HepG2 (cell line): ENCODE results near the gene SPATS2. TPM values are rescaled to one million over a fixed set of nuclear protein-coding genes. Genes with fewer than 3 reads are reported as not detected.

Experiments
- CAMTA2 ChIP-seq: sonication (generic); formaldehyde crosslinking; IDR thresholded peaks from 2 replicates; pipeline ENCODE4 v1.4.0; 2020; ENCODE audit warnings: mild to moderate bottlenecking, missing genetic modification reagents, borderline replicate concordance
- DNMT3B ChIP-seq: conservative IDR thresholded peaks from 2 replicates; pipeline ENCODE4 v1.6.1; 2016; ENCODE audit warnings: missing biosample characterization, control low read depth
- ELK4 ChIP-seq: sonication (generic); formaldehyde crosslinking; IDR thresholded peaks from 2 replicates; pipeline ENCODE4 v1.9.0; 2021; ENCODE audit warnings: missing genetic modification reagents, borderline replicate concordance
- MTA1 ChIP-seq: sonication (generic); formaldehyde crosslinking; IDR thresholded peaks from 2 replicates; pipeline ENCODE4 v1.4.0; 2020; ENCODE audit warnings: missing genetic modification reagents, mild to moderate bottlenecking, borderline replicate concordance
- MTF2 ChIP-seq: sonication (generic); formaldehyde crosslinking; IDR thresholded peaks from 2 replicates; pipeline ENCODE4 v1.5.0; 2020; ENCODE audit warnings: missing genetic modification reagents, borderline replicate concordance
- RFXANK ChIP-seq: IDR thresholded peaks from 2 replicates; pipeline ENCODE4 v1.6.1; 2016
- SALL2 ChIP-seq: sonication (generic); formaldehyde crosslinking; IDR thresholded peaks from 2 replicates; pipeline ENCODE4 v1.8.1; 2023; ENCODE audit warnings: mild to moderate bottlenecking, missing genetic modification reagents, inconsistent platforms
- SIX4 ChIP-seq: sonication (generic); formaldehyde crosslinking; IDR thresholded peaks from 2 replicates; pipeline ENCODE4 v1.4.0; 2020; ENCODE audit warnings: missing genetic modification reagents
- ZNF121 ChIP-seq: sonication (generic); formaldehyde crosslinking; IDR thresholded peaks from 2 replicates; pipeline ENCODE4 v1.5.0; 2020; ENCODE audit warnings: mild to moderate bottlenecking, missing genetic modification reagents
- ZNF337 ChIP-seq: sonication (generic); formaldehyde crosslinking; IDR thresholded peaks from 2 replicates; pipeline ENCODE4 v1.5.1; 2020; ENCODE audit warnings: missing genetic modification reagents, low read depth, mild to moderate bottlenecking, borderline replicate concordance
- ZNF614 ChIP-seq: IDR thresholded peaks from 2 replicates; pipeline ENCODE4 v1.6.1; 2018; ENCODE audit warnings: missing biosample characterization, missing genetic modification reagents, inconsistent platforms, borderline replicate concordance
- ZNF83 ChIP-seq: sonication (generic); formaldehyde crosslinking; IDR thresholded peaks from 2 replicates; pipeline ENCODE4 v1.4.0; 2020; ENCODE audit warnings: missing genetic modification reagents, mild to moderate bottlenecking, borderline replicate concordance
- ZNF891 ChIP-seq: sonication (generic); formaldehyde crosslinking; IDR thresholded peaks from 2 replicates; pipeline ENCODE4 v1.5.0; 2020; ENCODE audit warnings: mild to moderate bottlenecking, missing genetic modification reagents
- polyA plus RNA-seq, 8 experiments: library from polyadenylated mRNA; depleted of rRNA in 3 of 8; stranded (reverse) in 7 of 8; unstranded in 1 of 8; fragments of >200 nt; fragmentation: Illumina TruSeq in 4 of 8; extraction: Trizol in 4 of 8; gene quantifications; 2 replicates each; pipeline versions ENCODE4 v1.2.1 to v1.2.3, GENCODE V29; 2011 to 2016; ENCODE audit warnings: low read depth in 4 of 8, missing spikeins in 1 of 8, mixed read lengths in 1 of 8; ENCODE audit not compliant: insufficient read depth in 1 of 8
- total RNA-seq, 5 experiments: library from RNA; depleted of rRNA; stranded (reverse); fragments of >200 nt; fragmentation: Illumina TruSeq; extraction: Trizol; gene quantifications; 2 replicates each; pipeline ENCODE4 v1.2.3, GENCODE V29; 2016; ENCODE audit warnings: low read depth in 1 of 5
- TF ChIP-seq, protein P1 (sequence below): sonication (generic); formaldehyde crosslinking; IDR thresholded peaks from 2 replicates; pipeline ENCODE4 v1.4.0; 2020; ENCODE audit warnings: missing genetic modification reagents
- TF ChIP-seq, protein P2 (sequence below): sonication (generic); formaldehyde crosslinking; IDR thresholded peaks from 2 replicates; pipeline ENCODE4 v1.4.0; 2020; ENCODE audit warnings: missing genetic modification reagents, mild to moderate bottlenecking, borderline replicate concordance
- TF ChIP-seq, protein P3 (sequence below): IDR thresholded peaks from 2 replicates; pipeline ENCODE4 v1.6.1; 2016
- TF ChIP-seq, protein P4 (sequence below): sonication (generic); formaldehyde crosslinking; IDR thresholded peaks from 2 replicates; pipeline ENCODE4 v1.4.0; 2020; ENCODE audit warnings: missing genetic modification reagents, borderline replicate concordance

Gene SPATS2
- total and polyA plus RNA-seq, 2 of the 13 experiments (the other 11 are each of a cell fraction or from before 2014, with no cell fraction given) = 19.3 to 28.1 TPM

DNA sequence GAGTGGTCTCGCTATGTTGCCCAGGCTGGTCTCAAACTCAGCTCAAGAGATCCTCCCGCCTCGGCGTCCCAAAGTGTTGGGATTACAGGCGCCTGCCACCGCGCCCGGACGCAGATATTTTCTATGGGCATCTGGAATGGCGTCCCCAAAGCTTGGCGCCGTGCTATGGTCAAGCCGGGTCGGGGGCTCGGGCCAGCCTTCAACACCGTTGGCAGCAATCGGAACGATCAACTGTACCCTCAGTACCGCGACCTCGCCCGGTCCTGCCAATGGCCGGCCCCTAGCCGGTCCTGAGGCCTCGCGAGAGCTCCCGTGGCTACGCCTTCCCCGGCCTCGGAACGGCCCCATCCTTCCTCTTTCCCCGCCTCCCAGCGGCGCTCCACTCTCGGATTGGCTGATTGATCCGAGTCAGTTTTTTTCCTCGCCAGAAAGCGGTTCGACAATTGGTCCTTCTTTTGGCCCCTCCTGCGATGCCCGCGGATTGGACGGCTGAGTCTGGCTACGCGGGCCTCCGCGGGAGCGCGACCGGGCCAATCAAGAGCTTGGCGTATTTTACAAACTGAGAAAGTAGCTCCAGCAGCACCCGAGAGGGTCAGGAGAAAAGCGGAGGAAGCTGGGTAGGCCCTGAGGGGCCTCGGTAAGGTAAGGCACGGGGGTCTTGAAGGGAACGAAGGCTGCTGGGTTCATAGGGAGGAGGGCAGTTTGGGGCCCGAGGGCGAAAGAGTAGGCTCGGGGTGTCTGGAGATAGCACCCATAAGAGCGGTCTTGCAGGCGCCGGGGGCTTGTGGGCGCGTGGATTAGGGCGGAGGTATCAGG is 44.3 kb upstream of the SPATS2 start, which contains the start of gene TROAP (continued):
- TF ChIP-seq, protein P1, sequence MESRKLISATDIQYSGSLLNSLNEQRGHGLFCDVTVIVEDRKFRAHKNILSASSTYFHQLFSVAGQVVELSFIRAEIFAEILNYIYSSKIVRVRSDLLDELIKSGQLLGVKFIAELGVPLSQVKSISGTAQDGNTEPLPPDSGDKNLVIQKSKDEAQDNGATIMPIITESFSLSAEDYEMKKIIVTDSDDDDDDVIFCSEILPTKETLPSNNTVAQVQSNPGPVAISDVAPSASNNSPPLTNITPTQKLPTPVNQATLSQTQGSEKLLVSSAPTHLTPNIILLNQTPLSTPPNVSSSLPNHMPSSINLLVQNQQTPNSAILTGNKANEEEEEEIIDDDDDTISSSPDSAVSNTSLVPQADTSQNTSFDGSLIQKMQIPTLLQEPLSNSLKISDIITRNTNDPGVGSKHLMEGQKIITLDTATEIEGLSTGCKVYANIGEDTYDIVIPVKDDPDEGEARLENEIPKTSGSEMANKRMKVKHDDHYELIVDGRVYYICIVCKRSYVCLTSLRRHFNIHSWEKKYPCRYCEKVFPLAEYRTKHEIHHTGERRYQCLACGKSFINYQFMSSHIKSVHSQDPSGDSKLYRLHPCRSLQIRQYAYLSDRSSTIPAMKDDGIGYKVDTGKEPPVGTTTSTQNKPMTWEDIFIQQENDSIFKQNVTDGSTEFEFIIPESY (CRISPR knock-in tag) = no peak
- TF ChIP-seq, protein P2, sequence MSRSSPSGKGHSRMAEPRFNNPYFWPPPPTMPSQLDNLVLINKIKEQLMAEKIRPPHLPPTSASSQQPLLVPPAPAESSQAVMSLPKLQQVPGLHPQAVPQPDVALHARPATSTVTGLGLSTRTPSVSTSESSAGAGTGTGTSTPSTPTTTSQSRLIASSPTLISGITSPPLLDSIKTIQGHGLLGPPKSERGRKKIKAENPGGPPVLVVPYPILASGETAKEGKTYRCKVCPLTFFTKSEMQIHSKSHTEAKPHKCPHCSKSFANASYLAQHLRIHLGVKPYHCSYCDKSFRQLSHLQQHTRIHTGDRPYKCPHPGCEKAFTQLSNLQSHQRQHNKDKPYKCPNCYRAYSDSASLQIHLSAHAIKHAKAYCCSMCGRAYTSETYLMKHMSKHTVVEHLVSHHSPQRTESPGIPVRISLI (CRISPR knock-in tag) = peak; percentile 95
- TF ChIP-seq RFXANK (CRISPR knock-in tag) = no peak
- TF ChIP-seq, protein P3, sequence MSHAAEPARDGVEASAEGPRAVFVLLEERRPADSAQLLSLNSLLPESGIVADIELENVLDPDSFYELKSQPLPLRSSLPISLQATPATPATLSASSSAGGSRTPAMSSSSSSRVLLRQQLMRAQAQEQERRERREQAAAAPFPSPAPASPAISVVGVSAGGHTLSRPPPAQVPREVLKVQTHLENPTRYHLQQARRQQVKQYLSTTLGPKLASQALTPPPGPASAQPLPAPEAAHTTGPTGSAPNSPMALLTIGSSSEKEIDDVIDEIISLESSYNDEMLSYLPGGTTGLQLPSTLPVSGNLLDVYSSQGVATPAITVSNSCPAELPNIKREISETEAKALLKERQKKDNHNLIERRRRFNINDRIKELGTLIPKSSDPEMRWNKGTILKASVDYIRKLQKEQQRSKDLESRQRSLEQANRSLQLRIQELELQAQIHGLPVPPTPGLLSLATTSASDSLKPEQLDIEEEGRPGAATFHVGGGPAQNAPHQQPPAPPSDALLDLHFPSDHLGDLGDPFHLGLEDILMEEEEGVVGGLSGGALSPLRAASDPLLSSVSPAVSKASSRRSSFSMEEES = 0 out of 2 replicates have a peak, but pooled peaks have one; percentile 12
- no peak for TF ChIP-seq ZNF614
- TF ChIP-seq DNMT3B = no peak
- no peak for TF ChIP-seq ELK4 (CRISPR knock-in tag)
- TF ChIP-seq SALL2 (CRISPR knock-in tag) = 0 out of 2 replicates have a peak, but pooled peaks have one; percentile 29
- no peak for TF ChIP-seq ZNF891
- no peak for TF ChIP-seq SIX4 (CRISPR knock-in tag)
- TF ChIP-seq ZNF83 = peak; percentile 55; the same call in 1 of the 2 replicates
- no peak for TF ChIP-seq MTA1
- TF ChIP-seq, protein P4, sequence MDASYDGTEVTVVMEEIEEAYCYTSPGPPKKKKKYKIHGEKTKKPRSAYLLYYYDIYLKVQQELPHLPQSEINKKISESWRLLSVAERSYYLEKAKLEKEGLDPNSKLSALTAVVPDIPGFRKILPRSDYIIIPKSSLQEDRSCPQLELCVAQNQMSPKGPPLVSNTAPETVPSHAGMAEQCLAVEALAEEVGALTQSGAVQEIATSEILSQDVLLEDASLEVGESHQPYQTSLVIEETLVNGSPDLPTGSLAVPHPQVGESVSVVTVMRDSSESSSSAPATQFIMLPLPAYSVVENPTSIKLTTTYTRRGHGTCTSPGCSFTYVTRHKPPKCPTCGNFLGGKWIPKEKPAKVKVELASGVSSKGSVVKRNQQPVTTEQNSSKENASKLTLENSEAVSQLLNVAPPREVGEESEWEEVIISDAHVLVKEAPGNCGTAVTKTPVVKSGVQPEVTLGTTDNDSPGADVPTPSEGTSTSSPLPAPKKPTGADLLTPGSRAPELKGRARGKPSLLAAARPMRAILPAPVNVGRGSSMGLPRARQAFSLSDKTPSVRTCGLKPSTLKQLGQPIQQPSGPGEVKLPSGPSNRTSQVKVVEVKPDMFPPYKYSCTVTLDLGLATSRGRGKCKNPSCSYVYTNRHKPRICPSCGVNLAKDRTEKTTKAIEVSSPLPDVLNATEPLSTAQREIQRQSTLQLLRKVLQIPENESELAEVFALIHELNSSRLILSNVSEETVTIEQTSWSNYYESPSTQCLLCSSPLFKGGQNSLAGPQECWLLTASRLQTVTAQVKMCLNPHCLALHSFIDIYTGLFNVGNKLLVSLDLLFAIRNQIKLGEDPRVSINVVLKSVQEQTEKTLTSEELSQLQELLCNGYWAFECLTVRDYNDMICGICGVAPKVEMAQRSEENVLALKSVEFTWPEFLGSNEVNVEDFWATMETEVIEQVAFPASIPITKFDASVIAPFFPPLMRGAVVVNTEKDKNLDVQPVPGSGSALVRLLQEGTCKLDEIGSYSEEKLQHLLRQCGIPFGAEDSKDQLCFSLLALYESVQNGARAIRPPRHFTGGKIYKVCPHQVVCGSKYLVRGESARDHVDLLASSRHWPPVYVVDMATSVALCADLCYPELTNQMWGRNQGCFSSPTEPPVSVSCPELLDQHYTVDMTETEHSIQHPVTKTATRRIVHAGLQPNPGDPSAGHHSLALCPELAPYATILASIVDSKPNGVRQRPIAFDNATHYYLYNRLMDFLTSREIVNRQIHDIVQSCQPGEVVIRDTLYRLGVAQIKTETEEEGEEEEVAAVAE (CRISPR knock-in tag) = peak; percentile 97
- no peak for TF ChIP-seq MTF2 (CRISPR knock-in tag)
- no peak for TF ChIP-seq ZNF337 (CRISPR knock-in tag)
- no peak for TF ChIP-seq CAMTA2 (CRISPR knock-in tag)
- TF ChIP-seq ZNF121 (CRISPR knock-in tag) = peak; percentile 90
